HG02981 (cell line): ENCODE measurements around the gene TIAM2.
"Not testable (repeated sequence)": the region's sequence is repeated elsewhere in the genome, so short reads cannot be mapped to it uniquely, and the experiment has no call there.

Source experiments
- ATAC-seq: cut with Tn5 transposase; IDR thresholded peaks from one replicate; pipeline ENCODE4 v1.9.1; 2021; ENCODE audit warnings: mild to moderate bottlenecking, moderate library complexity; ENCODE audit not compliant: unreplicated experiment

TIAM2 gene

GRCh38 chr6:155155787-155156447 lies 160.8 kb downstream of the TIAM2 start:
- ATAC-seq, result no peak

GRCh38 chr6:155157101-155157500 lies 162.0 kb downstream of the TIAM2 start:
- ATAC-seq, result no peak

- no peak for ATAC-seq
Observed at GRCh38 chr6:155158030-155158843, 163.1 kb downstream of the TIAM2 start.

- ATAC-seq, result no peak
Observed at GRCh38 chr6:155162682-155163081, 167.6 kb downstream of the TIAM2 start.

- ATAC-seq, result no peak
Observed at GRCh38 chr6:155163601-155164000, 168.5 kb downstream of the TIAM2 start.

- ATAC-seq, result no peak
Observed at GRCh38 chr6:155165029-155165710, 170.1 kb downstream of the TIAM2 start.

- ATAC-seq, result no peak
Observed at GRCh38 chr6:155170519-155170918, 175.4 kb downstream of the TIAM2 start.

GRCh38 chr6:155171109-155171746 lies 176.1 kb downstream of the TIAM2 start:
- peak; percentile 81 for ATAC-seq

GRCh38 chr6:155171747-155172449 lies 176.8 kb downstream of the TIAM2 start:
- peak; percentile 4 for ATAC-seq

- ATAC-seq, result no peak
Observed at GRCh38 chr6:155173488-155173887, 178.4 kb downstream of the TIAM2 start.

GRCh38 chr6:155174576-155175211 lies 179.6 kb downstream of the TIAM2 start:
- peak; percentile 63 for ATAC-seq

GRCh38 chr6:155177363-155177961 lies 182.3 kb downstream of the TIAM2 start:
- no peak for ATAC-seq

GRCh38 chr6:155181498-155181897 lies 186.4 kb downstream of the TIAM2 start:
- ATAC-seq, result peak; percentile 85

GRCh38 chr6:155182103-155182502 lies 187.0 kb downstream of the TIAM2 start:
- ATAC-seq, result no peak

GRCh38 chr6:155183095-155183494 lies 188.0 kb downstream of the TIAM2 start:
- ATAC-seq, result no peak

GRCh38 chr6:155185041-155185440 lies 189.9 kb downstream of the TIAM2 start:
- ATAC-seq, result not testable (repeated sequence)

GRCh38 chr6:155185544-155185943 lies 190.4 kb downstream of the TIAM2 start:
- no peak for ATAC-seq

- no peak for ATAC-seq
Observed at GRCh38 chr6:155186052-155186658, 191.0 kb downstream of the TIAM2 start.

- ATAC-seq, result no peak
Observed at GRCh38 chr6:155187106-155187505, 192.0 kb downstream of the TIAM2 start.
